HL-60 (cell line): ENCODE results near the gene KANK4.

ENCODE experiments used
- DNase-seq, 2 experiments: peaks; one replicate each; pipeline ENCODE4 v3.0.0-alpha.2; 2010 to 2020; ENCODE audit warnings: low read depth in 1 of 2, low spot score in 1 of 2
- H3K27ac ChIP-seq: fragments of 250-450 bp; sonication (Bioruptor Pico); replicated peaks from 2 replicates; pipeline ENCODE4 v1.5.1; 2020; ENCODE audit warnings: mild to moderate bottlenecking, moderate library complexity
- H3K27me3 ChIP-seq: fragments of 250-450 bp; sonication (Bioruptor Pico); 2 replicates; pipeline ENCODE4 v1.5.1; 2021; ENCODE audit warnings: mild to moderate bottlenecking, moderate library complexity; ENCODE audit not compliant: insufficient read depth, poor library complexity, severe bottlenecking
- H3K4me3 ChIP-seq: replicated peaks from 2 replicates; pipeline ENCODE4 v1.5.1; 2011; ENCODE audit warnings: mild to moderate bottlenecking, control low read depth, low read length; ENCODE audit not compliant: insufficient read depth
- GABPA ChIP-seq: IDR thresholded peaks from 2 replicates; pipeline ENCODE4 v1.6.1; 2012; ENCODE audit warnings: low read depth
- POLR2AphosphoS5 ChIP-seq: IDR thresholded peaks from 2 replicates; pipeline ENCODE4 v1.6.1; 2012; ENCODE audit warnings: low read depth
- SPI1 ChIP-seq: IDR thresholded peaks from 2 replicates; pipeline ENCODE4 v1.6.1; 2012; ENCODE audit warnings: low read depth, mild to moderate bottlenecking, borderline replicate concordance
- TF ChIP-seq, protein P1 (sequence below): IDR thresholded peaks from 2 replicates; pipeline ENCODE4 v1.6.1; 2012; ENCODE audit warnings: low read depth; ENCODE audit not compliant: insufficient replicate concordance
- TF ChIP-seq, protein P2 (sequence below): IDR thresholded peaks from one replicate; pipeline ENCODE4 v1.5.1; 2011; ENCODE audit warnings: low read length, control low read depth, inconsistent platforms; ENCODE audit not compliant: insufficient read depth

KANK4 gene

DNA sequence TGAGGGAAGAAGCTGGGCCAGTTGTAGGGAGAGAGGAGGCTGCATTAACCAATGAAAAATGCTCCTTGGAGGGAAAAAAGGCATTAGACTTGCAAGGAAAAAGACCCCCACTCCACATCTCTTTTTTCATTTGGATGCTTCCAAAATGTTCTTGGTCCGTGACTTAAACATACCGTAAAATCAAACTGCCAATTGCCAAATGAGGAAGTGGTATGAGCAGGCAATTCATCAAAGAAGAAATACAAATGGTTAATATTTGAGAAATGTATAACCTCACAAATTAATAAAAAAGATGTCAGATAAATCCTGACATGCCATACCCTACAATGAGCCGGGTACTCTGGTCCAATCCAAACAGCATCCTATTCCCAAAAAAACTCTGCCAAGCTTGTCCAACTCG is 30.6 kb downstream of the KANK4 start:
- TF ChIP-seq, protein P1, sequence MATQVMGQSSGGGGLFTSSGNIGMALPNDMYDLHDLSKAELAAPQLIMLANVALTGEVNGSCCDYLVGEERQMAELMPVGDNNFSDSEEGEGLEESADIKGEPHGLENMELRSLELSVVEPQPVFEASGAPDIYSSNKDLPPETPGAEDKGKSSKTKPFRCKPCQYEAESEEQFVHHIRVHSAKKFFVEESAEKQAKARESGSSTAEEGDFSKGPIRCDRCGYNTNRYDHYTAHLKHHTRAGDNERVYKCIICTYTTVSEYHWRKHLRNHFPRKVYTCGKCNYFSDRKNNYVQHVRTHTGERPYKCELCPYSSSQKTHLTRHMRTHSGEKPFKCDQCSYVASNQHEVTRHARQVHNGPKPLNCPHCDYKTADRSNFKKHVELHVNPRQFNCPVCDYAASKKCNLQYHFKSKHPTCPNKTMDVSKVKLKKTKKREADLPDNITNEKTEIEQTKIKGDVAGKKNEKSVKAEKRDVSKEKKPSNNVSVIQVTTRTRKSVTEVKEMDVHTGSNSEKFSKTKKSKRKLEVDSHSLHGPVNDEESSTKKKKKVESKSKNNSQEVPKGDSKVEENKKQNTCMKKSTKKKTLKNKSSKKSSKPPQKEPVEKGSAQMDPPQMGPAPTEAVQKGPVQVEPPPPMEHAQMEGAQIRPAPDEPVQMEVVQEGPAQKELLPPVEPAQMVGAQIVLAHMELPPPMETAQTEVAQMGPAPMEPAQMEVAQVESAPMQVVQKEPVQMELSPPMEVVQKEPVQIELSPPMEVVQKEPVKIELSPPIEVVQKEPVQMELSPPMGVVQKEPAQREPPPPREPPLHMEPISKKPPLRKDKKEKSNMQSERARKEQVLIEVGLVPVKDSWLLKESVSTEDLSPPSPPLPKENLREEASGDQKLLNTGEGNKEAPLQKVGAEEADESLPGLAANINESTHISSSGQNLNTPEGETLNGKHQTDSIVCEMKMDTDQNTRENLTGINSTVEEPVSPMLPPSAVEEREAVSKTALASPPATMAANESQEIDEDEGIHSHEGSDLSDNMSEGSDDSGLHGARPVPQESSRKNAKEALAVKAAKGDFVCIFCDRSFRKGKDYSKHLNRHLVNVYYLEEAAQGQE, result no peak
- TF ChIP-seq SPI1, result peak; percentile 79
- Histone ChIP-seq H3K27ac (no peak overlapping the region), H3K27me3 (peaks cover 2% of the 10 kb centered on the region), H3K4me3 (no peak overlapping the region)
- DNase-seq, result no peak

GRCh38 chr1:62288224-62288623 is 31.0 kb downstream of the KANK4 start:
- Histone ChIP-seq H3K27me3 (peaks cover 2% of the 10 kb centered on the region), H3K4me3 (no peak overlapping the region), H3K27ac (no peak overlapping the region)
- DNase-seq, result no peak
- TF ChIP-seq POLR2AphosphoS5 (no peak), SPI1 (no peak), GABPA (no peak)
- TF ChIP-seq, protein P2, sequence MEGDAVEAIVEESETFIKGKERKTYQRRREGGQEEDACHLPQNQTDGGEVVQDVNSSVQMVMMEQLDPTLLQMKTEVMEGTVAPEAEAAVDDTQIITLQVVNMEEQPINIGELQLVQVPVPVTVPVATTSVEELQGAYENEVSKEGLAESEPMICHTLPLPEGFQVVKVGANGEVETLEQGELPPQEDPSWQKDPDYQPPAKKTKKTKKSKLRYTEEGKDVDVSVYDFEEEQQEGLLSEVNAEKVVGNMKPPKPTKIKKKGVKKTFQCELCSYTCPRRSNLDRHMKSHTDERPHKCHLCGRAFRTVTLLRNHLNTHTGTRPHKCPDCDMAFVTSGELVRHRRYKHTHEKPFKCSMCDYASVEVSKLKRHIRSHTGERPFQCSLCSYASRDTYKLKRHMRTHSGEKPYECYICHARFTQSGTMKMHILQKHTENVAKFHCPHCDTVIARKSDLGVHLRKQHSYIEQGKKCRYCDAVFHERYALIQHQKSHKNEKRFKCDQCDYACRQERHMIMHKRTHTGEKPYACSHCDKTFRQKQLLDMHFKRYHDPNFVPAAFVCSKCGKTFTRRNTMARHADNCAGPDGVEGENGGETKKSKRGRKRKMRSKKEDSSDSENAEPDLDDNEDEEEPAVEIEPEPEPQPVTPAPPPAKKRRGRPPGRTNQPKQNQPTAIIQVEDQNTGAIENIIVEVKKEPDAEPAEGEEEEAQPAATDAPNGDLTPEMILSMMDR, result no peak
- TF ChIP-seq, protein P1, result no peak

DNA sequence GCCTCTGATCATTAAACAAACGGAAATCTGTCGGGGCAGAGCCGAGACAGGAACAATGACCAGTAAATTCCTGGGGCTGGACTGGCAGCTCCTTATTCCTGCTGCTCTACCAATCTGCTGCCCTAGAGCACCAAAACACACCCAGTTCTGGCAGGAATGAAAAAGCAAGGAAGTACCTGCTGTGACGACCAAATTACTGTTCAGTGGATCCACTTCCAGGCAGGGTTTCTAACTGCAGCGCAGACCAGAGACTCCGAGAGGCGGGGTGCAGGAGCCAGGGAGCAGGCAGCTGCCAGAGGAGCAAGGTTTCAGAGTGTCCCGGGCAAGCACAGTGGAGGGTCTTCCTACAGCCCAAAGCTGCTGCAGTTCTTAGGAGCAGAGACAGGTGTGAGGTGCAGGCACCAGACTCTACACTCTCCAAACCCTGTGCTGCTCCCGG is 32.4 kb downstream of the KANK4 start:
- H3K27me3 ChIP-seq, result peaks cover 2% of the 10 kb centered on the region
- TF ChIP-seq GABPA (no peak), SPI1 (no peak), POLR2AphosphoS5 (no peak)
- TF ChIP-seq, protein P1, result no peak
- TF ChIP-seq, protein P2, result no peak
- DNase-seq, result no peak
- no peak overlapping the region for H3K27ac ChIP-seq
- H3K4me3 ChIP-seq, result no peak overlapping the region
